Spleen (tissue), 11 donors: ENCODE data around the gene NFIB. TPM values are rescaled to one million over a fixed set of nuclear protein-coding genes. Genes with fewer than 3 reads are reported as not detected.

ENCODE experiments used
- DNase-seq: peaks from one replicate; pipeline ENCODE4 v3.0.0-alpha.2; 2020
- H3K27ac ChIP-seq, 8 donors: fragments of 200-600 bp; sonication (generic) in 7 of 8; 1 replicate in 4 of 8; 2 replicates in 4 of 8; pipeline versions ENCODE4 v1.5.0 to v1.8.0; 2016 to 2021; ENCODE audit warnings: inconsistent platforms in 4 of 8, mild to moderate bottlenecking in 4 of 8, moderate library complexity in 1 of 8
- H3K27me3 ChIP-seq, 7 donors: fragments of 200-600 bp; sonication (generic) in 6 of 7; replicated peaks in 1 of 7; 1 replicate in 4 of 7; 2 replicates in 3 of 7; pipeline versions ENCODE4 v1.5.0 to v1.8.0; 2016 to 2021; ENCODE audit warnings: inconsistent platforms in 3 of 7, mild to moderate bottlenecking in 1 of 7
- H3K36me3 ChIP-seq, 6 donors: fragments of 200-600 bp; sonication (generic) in 5 of 6; 1 replicate in 4 of 6; 2 replicates in 2 of 6; pipeline versions ENCODE4 v1.5.0 to v1.8.0; 2016 to 2021; ENCODE audit warnings: inconsistent platforms in 2 of 6
- H3K4me1 ChIP-seq, 6 donors: fragments of 200-600 bp; sonication (generic) in 5 of 6; 1 replicate in 3 of 6; 2 replicates in 3 of 6; pipeline versions ENCODE4 v1.5.0 to v1.8.0; 2016 to 2021; ENCODE audit warnings: inconsistent platforms in 3 of 6
- H3K4me3 ChIP-seq, 8 donors: fragments of 200-600 bp; sonication (generic) in 7 of 8; 1 replicate in 4 of 8; 2 replicates in 4 of 8; pipeline versions ENCODE4 v1.5.0 to v1.8.0; 2016 to 2021; ENCODE audit warnings: inconsistent platforms in 4 of 8, mild to moderate bottlenecking in 4 of 8, moderate library complexity in 2 of 8
- H3K9me3 ChIP-seq, 8 donors: fragments of 200-600 bp; sonication (generic) in 7 of 8; 1 replicate in 4 of 8; 2 replicates in 4 of 8; pipeline versions ENCODE4 v1.5.0 to v1.8.0; 2016 to 2021; ENCODE audit warnings: inconsistent platforms in 4 of 8
- POLR2A ChIP-seq, 3 donors: fragments of 450-650 bp; IDR thresholded peaks; one replicate each; pipeline ENCODE4 v1.5.1; 2017; ENCODE audit warnings: antibody characterized with exemption in 3 of 3, mild to moderate bottlenecking in 1 of 3
- POLR2AphosphoS5 ChIP-seq, 3 donors: sonication (generic); formaldehyde crosslinking; IDR thresholded peaks; one replicate each; pipeline ENCODE4 v1.5.1; 2017; ENCODE audit warnings: antibody characterized with exemption in 3 of 3
- whole genome bisulfite sequencing, 5 donors: extraction: QIAGEN DNeasy Blood & Tissue Kit in 3 of 5; methylation state at CpG; one replicate each; pipeline versions ENCODE4 v1.1.5 to v1.1.7; 2013 to 2018; 5-methylcytosine and 5-hydroxymethylcytosine counted together
- intact Hi-C: fragments of 100-400 bp; cut with DNase I; formaldehyde crosslinking; loops from one replicate; pipeline ENCODE4 v1.15.0; 2023; ENCODE audit warnings: low total_unique reads
- polyA plus RNA-seq, 3 donors: library from polyadenylated mRNA; stranded (reverse); fragments of 200-250 nt; gene quantifications; one replicate each; pipeline ENCODE4 v1.2.1, GENCODE V29; 2013
- total RNA-seq, 7 donors: library from RNA; depleted of rRNA in 3 of 7; stranded (reverse); fragments of >200 nt in 3 of 7; fragmentation: NEBNext Ultra II Directional in 4 of 7; extraction: Animal tissue kit (Norgen Biotek cat#: 25700) in 4 of 7; gene quantifications; one replicate each; pipeline versions ENCODE4 v1.1.0 to v1.2.1, GENCODE V29; 2016 to 2021
- TF ChIP-seq, protein P1 (sequence below), 11 experiments: fragments of 200-600 bp in 7 of 11; fragments of 450-650 bp in 4 of 11; sonication (generic) in 4 of 11; IDR thresholded peaks in 8 of 11; conservative IDR thresholded peaks in 3 of 11; 1 replicate in 7 of 11; 2 replicates in 4 of 11; pipeline versions ENCODE4 v1.4.0 to v1.8.0; 2016 to 2021; ENCODE audit warnings: antibody characterized with exemption in 11 of 11, inconsistent platforms in 4 of 11, mild to moderate bottlenecking in 1 of 11
- donor health status: healthy with polysubstance abuse.
- donor health status: DM: no; HTN: no; CAD: no; lungs with moderate emphysema.
- donor health status: DM: no; HTN: no; CAD: no.
- donor health status: Bipolar disorder and iron deficiency.
- donor health status: healthy.
- donor health status: DM: no; HTN: no; CAD: no.
- donor health status: DM: yes; HTN: yes; CAD: no.

The NFIB gene
- total and polyA plus RNA-seq, 10 donors, result 3.6 to 96.8 (median 48.4) TPM

DNA sequence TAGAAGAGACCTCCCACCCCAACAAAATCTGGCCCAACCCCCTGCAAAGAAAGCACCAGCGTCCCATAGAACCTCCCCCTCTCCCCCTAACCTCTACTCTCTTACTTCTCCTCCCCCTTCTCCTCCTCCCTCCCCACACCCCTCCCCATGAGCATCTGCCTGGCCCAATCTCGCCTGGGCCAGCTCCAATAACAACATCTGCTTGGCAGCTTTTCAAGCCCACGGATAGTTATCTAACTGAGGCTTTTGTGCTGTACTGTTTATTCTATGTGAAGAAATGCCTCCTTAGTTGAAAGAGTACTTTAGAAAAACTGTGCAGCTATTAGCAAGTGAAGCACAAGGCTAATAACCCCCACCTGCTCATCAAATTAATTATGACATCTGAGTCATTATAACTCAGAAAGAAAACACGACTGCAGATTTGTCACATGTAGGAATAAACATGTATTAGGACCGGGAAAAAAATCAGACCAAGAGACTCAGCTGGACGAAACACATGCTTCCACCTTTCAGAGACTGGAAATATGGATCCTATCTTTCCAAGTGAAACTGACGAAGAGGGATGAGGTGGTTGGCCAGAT, 42.8 kb downstream of the NFIB start:
- WGBS, 5 donors, result 48 to 54% (median 49%) methylated on average over 7 of the region's 7 CpGs

DNA sequence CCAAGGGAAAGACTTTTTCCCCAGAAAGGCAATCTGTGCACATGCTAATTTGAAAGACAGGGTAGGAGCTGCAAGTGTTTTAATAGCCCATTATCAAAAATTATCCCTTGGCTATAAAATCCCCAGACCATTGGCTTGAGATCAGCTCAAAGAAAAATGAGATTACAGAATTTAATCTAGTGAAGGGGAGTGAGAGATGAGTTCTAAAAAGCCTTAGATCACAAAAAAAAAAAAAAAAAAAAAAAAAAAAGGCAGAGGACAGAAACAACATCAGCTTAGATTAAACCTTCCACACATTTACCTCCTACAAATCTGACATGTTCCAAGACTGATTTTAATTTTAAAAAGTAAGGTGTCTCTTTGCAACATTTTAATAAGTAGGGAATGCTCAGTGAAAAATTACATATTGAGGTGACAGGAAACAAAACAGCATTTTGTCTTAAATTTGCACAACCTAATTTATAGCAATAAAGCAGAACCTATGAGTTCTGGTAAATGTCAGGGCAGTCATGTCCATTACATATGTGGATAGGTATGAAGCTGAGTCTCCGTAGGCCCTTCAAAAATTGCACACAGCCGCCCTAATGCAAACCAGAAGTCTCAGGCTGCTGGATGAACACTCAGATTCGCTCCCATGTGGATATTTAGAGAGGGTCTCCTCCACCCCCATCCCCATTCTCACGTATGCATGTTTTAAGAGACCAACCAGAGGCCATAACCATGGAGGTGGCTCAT, 43.4 kb downstream of the NFIB start:
- Histone ChIP-seq H3K27ac (no peak overlapping the region), H3K4me1 (peaks cover 0 to 27% (median 6%) of the 10 kb centered on the region in 6 donors), H3K4me3 (no peak overlapping the region), H3K27me3 (peaks cover 0 to 9% (median 0%) of the 10 kb centered on the region in 7 donors), H3K36me3 (no peaks in the 10 kb centered on the region), H3K9me3 (no peaks in the 10 kb centered on the region)
- no peak for DNase-seq
- intact Hi-C loops, result no loop called here
- TF ChIP-seq POLR2A (IDR thresholded peaks at IDR 0.05), result no peak
- TF ChIP-seq, protein P1, sequence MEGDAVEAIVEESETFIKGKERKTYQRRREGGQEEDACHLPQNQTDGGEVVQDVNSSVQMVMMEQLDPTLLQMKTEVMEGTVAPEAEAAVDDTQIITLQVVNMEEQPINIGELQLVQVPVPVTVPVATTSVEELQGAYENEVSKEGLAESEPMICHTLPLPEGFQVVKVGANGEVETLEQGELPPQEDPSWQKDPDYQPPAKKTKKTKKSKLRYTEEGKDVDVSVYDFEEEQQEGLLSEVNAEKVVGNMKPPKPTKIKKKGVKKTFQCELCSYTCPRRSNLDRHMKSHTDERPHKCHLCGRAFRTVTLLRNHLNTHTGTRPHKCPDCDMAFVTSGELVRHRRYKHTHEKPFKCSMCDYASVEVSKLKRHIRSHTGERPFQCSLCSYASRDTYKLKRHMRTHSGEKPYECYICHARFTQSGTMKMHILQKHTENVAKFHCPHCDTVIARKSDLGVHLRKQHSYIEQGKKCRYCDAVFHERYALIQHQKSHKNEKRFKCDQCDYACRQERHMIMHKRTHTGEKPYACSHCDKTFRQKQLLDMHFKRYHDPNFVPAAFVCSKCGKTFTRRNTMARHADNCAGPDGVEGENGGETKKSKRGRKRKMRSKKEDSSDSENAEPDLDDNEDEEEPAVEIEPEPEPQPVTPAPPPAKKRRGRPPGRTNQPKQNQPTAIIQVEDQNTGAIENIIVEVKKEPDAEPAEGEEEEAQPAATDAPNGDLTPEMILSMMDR (IDR thresholded peaks at IDR 0.05 in 8 of 11, conservative IDR thresholded peaks at IDR 0.05 in 3 of 11), result no peak
- TF ChIP-seq POLR2AphosphoS5 (IDR thresholded peaks at IDR 0.05), result no peak
- 67 to 91% (median 79%) methylated on average over 4 of the region's 4 CpGs for WGBS, 5 donors

More for the DNA sequence above, 42.8 kb downstream of the NFIB start:
- no peak for DNase-seq
- no peaks in the 10 kb centered on the region for H3K36me3 ChIP-seq
- H3K4me1 ChIP-seq, result peaks cover 0 to 27% (median 6%) of the 10 kb centered on the region in 6 donors
- TF ChIP-seq POLR2A (IDR thresholded peaks at IDR 0.05), result no peak
- no peak for TF ChIP-seq POLR2AphosphoS5 (IDR thresholded peaks at IDR 0.05)
- TF ChIP-seq, protein P1 (IDR thresholded peaks at IDR 0.05 in 8 of 11, conservative IDR thresholded peaks at IDR 0.05 in 3 of 11), result no peak
- no peak overlapping the region for H3K4me3 ChIP-seq
- H3K27ac ChIP-seq, result no peak overlapping the region
- peaks cover 0 to 9% (median 0%) of the 10 kb centered on the region in 7 donors for H3K27me3 ChIP-seq
- H3K9me3 ChIP-seq, result no peaks in the 10 kb centered on the region
- intact Hi-C loops, result no loop called here

DNA sequence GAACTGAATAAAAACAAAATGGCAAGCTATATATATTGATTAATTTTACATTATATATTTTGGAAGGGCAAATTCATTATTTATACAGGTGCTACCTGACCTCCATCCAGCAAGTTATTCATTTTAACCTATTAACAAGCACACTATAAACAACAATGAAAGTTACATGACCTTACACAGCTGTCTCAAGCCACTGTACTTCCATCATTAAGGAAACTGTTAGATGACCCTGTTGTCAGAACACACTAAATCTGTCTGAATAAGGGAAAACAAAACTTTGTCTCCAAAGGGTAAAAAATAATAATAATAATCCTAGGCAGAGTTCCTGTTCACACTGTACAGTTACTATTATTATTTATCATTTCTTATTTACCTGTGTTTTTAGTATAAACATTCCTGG, 44.0 kb downstream of the NFIB start:
- no peak for DNase-seq
- TF ChIP-seq POLR2A (IDR thresholded peaks at IDR 0.05) (no peak), POLR2AphosphoS5 (IDR thresholded peaks at IDR 0.05) (no peak)
- TF ChIP-seq, protein P1 (IDR thresholded peaks at IDR 0.05 in 8 of 11, conservative IDR thresholded peaks at IDR 0.05 in 3 of 11), result no peak
- Histone ChIP-seq H3K27ac (no peak overlapping the region), H3K4me3 (no peak overlapping the region), H3K36me3 (no peaks in the 10 kb centered on the region), H3K4me1 (peaks cover 0 to 24% (median 6%) of the 10 kb centered on the region in 6 donors), H3K9me3 (no peaks in the 10 kb centered on the region), H3K27me3 (peaks cover 0 to 9% (median 0%) of the 10 kb centered on the region in 7 donors)
- intact Hi-C loops, result no loop called here

DNA sequence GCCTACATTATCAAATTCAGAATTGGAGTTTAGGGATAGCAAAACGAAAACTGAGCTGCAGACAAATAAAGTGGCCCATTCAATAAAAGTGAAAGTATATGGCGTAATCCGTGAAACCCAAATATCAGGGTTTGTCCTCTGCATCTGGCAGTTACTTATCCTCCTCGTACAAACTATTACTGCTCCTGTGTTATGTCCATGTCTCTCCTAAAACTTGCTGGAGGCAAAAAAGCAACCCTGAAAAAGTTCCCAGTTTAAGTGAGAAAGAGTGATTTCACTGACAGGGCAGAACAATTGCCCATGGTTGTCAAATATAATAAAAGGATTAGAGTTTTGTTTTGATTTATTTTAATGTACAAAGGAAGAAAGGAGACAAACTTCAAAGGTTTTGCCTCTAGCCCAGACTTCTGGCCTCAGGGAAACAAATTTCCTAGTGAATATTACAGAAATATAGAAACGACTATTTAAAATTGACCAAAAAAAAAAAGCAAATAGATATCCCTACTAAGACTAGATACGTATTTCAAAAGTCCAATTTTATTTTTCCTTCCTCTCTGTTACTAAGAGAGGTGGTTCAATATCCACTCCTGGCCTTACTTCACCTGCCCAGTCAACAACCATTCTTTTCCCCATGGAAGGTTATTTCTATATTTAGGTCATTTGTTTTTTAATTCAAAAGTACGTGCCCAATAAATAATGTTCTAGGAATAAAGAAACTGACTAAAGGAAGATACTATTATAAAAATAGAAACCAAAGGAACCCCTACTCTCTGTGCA, 50.0 kb downstream of the NFIB start:
- 71 to 85% (median 77%) methylated on average over 7 of the region's 7 CpGs for WGBS, 5 donors
- intact Hi-C loops, result no loop called here
- no peak overlapping the region for H3K27ac ChIP-seq

More for the DNA sequence above, 50.0 kb downstream of the NFIB start:
- TF ChIP-seq, protein P1 (IDR thresholded peaks at IDR 0.05 in 8 of 11, conservative IDR thresholded peaks at IDR 0.05 in 3 of 11), result no peak
- no peak for TF ChIP-seq POLR2AphosphoS5 (IDR thresholded peaks at IDR 0.05)
- no peak for TF ChIP-seq POLR2A (IDR thresholded peaks at IDR 0.05)
- Histone ChIP-seq H3K36me3 (no peaks in the 10 kb centered on the region), H3K9me3 (no peaks in the 10 kb centered on the region), H3K4me3 (no peak overlapping the region), H3K27me3 (no peaks in the 10 kb centered on the region), H3K4me1 (no peaks in the 10 kb centered on the region)
- no peak for DNase-seq
